Endodermal cell (in vitro differentiated cells): ENCODE measurements around the gene NAA60. TPM values are rescaled to one million over a fixed set of nuclear protein-coding genes. Genes with fewer than 3 reads are reported as not detected.

Source experiments
- DNase-seq: peaks from one replicate; pipeline ENCODE4 v3.0.0-alpha.2; 2017
- H3K27ac ChIP-seq: 2 replicates; pipeline ENCODE4 v1.5.1; 2013; ENCODE audit warnings: mild to moderate bottlenecking, low read depth, low read length, moderate library complexity
- H3K27me3 ChIP-seq: 2 replicates; pipeline ENCODE4 v1.6.1; 2013; ENCODE audit warnings: mild to moderate bottlenecking, low read length, moderate library complexity; ENCODE audit not compliant: insufficient read depth, control insufficient read depth, poor library complexity, severe bottlenecking
- H3K36me3 ChIP-seq: 2 replicates; pipeline ENCODE4 v1.7.0; 2013; ENCODE audit warnings: mild to moderate bottlenecking, low read length, moderate library complexity; ENCODE audit not compliant: control insufficient read depth, insufficient read depth
- H3K4me1 ChIP-seq: one replicate; pipeline ENCODE4 v1.7.0; 2013; ENCODE audit warnings: low read length; ENCODE audit not compliant: control insufficient read depth, insufficient read depth
- H3K4me3 ChIP-seq: 2 replicates; pipeline ENCODE4 v1.5.1; 2013; ENCODE audit warnings: mild to moderate bottlenecking, low read length, moderate library complexity
- H3K9ac ChIP-seq: 2 replicates; pipeline ENCODE4 v1.6.1; 2013; ENCODE audit warnings: mild to moderate bottlenecking, low read length, moderate library complexity; ENCODE audit not compliant: poor library complexity, severe bottlenecking; ENCODE audit errors: extremely low read depth
- H3K9me3 ChIP-seq: 2 replicates; pipeline ENCODE4 v1.6.1; 2013; ENCODE audit warnings: mild to moderate bottlenecking, low read length, moderate library complexity; ENCODE audit not compliant: control insufficient read depth
- H3K27ac Mint-ChIP-seq: 2 replicates; pipeline ENCODE4 v1.8.0; 2020; ENCODE audit warnings: mixed read lengths
- H3K27me3 Mint-ChIP-seq: 2 replicates; pipeline ENCODE4 v1.8.0; 2021; ENCODE audit warnings: mild to moderate bottlenecking, mixed read lengths; ENCODE audit not compliant: insufficient read depth
- H3K36me3 Mint-ChIP-seq: 2 replicates; pipeline ENCODE4 v1.8.0; 2020; ENCODE audit warnings: low read depth, mixed read lengths
- H3K4me1 Mint-ChIP-seq: 2 replicates; pipeline ENCODE4 v1.8.0; 2020; ENCODE audit warnings: mixed read lengths
- H3K4me3 Mint-ChIP-seq: 2 replicates; pipeline ENCODE4 v1.8.0; 2020; ENCODE audit warnings: mild to moderate bottlenecking, moderate library complexity, mixed read lengths
- H3K9me3 Mint-ChIP-seq: 2 replicates; pipeline ENCODE4 v1.8.0; 2020; ENCODE audit warnings: mild to moderate bottlenecking, mixed read lengths
- WGBS, 2 experiments: methylation state at CpG; one replicate each; pipeline versions ENCODE4 v1.1.5 to v1.1.7; 2013; ENCODE audit warnings: missing lambda C conversion rate in 2 of 2, mixed read lengths in 1 of 2; ENCODE audit not compliant: insufficient coverage in 1 of 2, insufficient read length in 1 of 2; 5-methylcytosine and 5-hydroxymethylcytosine counted together
- total RNA-seq, 2 donors: library from RNA; stranded (reverse); fragmentation: NEBNext Ultra II Directional in 1 of 2; extraction: Animal tissue kit (Norgen Biotek cat#: 25700) in 1 of 2; gene quantifications; 2 replicates in 1 of 2; 3 replicates in 1 of 2; pipeline ENCODE4 v1.2.1, GENCODE V29; 2021
- TF ChIP-seq, protein P1 (sequence below): fragments of 200-600 bp; sonication (generic); conservative IDR thresholded peaks from 2 replicates; pipeline ENCODE4 v1.5.0; 2021; ENCODE audit warnings: antibody characterized with exemption, mild to moderate bottlenecking

Gene NAA60
- total RNA-seq, 2 donors from 2014 or later = 54.5 to 61.8 TPM

DNA sequence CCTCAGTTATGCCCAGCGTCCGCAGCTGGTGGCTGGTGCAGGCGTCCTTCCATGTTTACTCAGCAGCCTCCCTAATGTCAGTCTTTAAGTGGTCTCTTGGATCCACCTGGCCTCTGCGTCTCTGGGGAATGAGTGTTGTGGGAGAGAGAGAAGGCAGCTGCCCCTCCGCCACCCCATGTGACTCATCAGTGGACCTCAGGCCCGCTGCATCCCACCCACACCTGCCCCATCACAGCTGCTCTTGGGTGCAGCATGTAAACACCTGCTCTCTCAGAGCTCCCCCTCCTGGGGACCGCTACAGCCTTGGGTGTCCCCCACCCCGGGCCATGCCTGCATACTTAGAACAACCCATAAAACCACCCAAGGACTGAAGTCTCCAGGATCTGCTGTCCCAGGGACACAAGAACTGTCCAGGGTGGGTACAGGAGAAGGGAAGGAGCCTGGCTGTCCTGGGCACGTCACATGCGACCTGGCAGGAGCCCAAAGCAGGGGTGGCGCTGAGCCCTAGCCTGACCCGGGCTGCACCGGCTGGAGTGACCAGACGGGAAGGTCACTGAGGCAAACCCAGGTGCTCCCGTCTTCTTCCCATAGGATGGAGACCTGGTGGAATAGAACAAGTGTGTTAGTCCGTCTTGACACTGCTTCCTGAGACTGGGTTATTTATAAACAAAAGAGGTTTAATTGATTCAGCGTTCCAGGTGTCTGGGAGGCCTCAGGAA is 47.6 kb downstream of the NAA60 start:
- Mint-ChIP-seq H3K9me3 (no peaks in the 10 kb centered on the region), H3K27me3 (no peaks in the 10 kb centered on the region), H3K4me3 (no peak overlapping the region), H3K27ac (no peak overlapping the region), H3K4me1 (no peaks in the 10 kb centered on the region), H3K36me3 (peaks cover 7% of the 10 kb centered on the region)
- Histone ChIP-seq H3K9me3 (no peaks in the 10 kb centered on the region), H3K27me3 (no peaks in the 10 kb centered on the region), H3K4me1 (no peaks in the 10 kb centered on the region), H3K4me3 (no peak overlapping the region), H3K27ac (no peak overlapping the region), H3K36me3 (peaks cover 2% of the 10 kb centered on the region), H3K9ac (no peak overlapping the region)
- TF ChIP-seq, protein P1, sequence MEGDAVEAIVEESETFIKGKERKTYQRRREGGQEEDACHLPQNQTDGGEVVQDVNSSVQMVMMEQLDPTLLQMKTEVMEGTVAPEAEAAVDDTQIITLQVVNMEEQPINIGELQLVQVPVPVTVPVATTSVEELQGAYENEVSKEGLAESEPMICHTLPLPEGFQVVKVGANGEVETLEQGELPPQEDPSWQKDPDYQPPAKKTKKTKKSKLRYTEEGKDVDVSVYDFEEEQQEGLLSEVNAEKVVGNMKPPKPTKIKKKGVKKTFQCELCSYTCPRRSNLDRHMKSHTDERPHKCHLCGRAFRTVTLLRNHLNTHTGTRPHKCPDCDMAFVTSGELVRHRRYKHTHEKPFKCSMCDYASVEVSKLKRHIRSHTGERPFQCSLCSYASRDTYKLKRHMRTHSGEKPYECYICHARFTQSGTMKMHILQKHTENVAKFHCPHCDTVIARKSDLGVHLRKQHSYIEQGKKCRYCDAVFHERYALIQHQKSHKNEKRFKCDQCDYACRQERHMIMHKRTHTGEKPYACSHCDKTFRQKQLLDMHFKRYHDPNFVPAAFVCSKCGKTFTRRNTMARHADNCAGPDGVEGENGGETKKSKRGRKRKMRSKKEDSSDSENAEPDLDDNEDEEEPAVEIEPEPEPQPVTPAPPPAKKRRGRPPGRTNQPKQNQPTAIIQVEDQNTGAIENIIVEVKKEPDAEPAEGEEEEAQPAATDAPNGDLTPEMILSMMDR = peak; percentile 27
- WGBS, 2 experiments = 90 to 95% methylated on average over 6 to 17 of the region's 17 CpGs
- peak; percentile 71 for DNase-seq

DNA sequence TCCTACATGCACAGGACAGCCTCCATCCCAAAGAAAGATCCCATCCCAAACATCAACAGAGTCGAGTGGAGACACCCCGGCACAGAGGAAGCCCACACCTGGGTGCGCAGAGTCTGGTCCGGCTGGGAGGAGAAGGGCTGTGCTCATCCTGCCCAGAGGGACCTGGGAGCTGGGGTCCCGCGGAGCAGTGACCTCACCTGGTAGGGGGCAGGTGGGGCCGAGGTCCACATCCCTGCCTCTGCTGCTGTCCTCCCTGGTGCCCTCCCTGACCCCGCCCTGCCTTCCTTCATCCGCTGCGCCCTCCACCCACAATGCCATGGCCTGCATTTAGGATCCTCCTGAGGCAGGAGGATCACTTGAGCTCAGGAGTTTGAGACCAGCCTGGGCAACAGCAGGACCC is 48.9 kb downstream of the NAA60 start:
- Mint-ChIP-seq H3K27me3 (no peaks in the 10 kb centered on the region), H3K4me3 (no peak overlapping the region), H3K9me3 (no peaks in the 10 kb centered on the region), H3K36me3 (peaks cover 2% of the 10 kb centered on the region), H3K27ac (no peak overlapping the region), H3K4me1 (no peaks in the 10 kb centered on the region)
- H3K36me3 ChIP-seq = no peaks in the 10 kb centered on the region
- no peak overlapping the region for H3K4me3 ChIP-seq
- no peaks in the 10 kb centered on the region for H3K4me1 ChIP-seq
- no peak overlapping the region for H3K9ac ChIP-seq
- 79 to 85% methylated on average over 2 to 10 of the region's 10 CpGs for WGBS, 2 experiments
- no peak overlapping the region for H3K27ac ChIP-seq
- DNase-seq = peak; percentile 40
- no peaks in the 10 kb centered on the region for H3K27me3 ChIP-seq
- no peaks in the 10 kb centered on the region for H3K9me3 ChIP-seq
- TF ChIP-seq, protein P1 = no peak

DNA sequence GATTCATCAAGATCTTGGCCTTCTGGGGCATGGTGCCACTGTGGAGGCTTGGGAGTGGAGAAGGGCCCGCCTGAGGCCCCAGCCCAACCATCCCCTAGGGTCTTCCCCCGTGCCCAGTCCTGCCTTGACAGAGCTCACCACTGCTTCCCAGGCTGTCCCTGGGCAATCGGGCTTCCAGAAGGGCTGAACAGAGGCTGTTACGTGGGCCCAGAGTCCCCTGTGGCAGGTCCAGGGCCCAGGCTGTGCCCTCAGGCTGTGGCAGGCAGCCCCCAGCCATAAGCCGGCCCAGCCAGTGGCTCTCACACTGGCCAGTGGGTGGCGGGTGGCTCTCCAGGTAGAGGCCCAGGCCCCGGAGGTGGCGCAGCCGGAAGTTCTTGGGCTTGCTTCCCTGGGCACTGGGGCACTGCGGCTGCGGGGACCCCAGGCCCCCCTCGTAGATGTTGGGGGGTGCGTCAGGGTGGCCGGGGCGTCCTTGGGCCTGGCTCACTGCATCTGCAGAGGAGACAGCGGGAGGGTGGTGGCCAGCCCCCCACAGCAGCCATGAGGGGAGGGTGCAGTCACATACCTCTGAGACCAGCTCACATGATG is 51.0 kb downstream of the NAA60 start:
- TF ChIP-seq, protein P1 = peak; percentile 24
- no peaks in the 10 kb centered on the region for H3K27me3 ChIP-seq
- H3K36me3 Mint-ChIP-seq = no peaks in the 10 kb centered on the region
- no peaks in the 10 kb centered on the region for H3K9me3 Mint-ChIP-seq
- no peak overlapping the region for H3K27ac ChIP-seq
- H3K27me3 Mint-ChIP-seq = no peaks in the 10 kb centered on the region
- H3K4me3 ChIP-seq = no peak overlapping the region
- H3K36me3 ChIP-seq = no peaks in the 10 kb centered on the region
- WGBS, 2 experiments = 89 to 100% methylated on average over 2 to 16 of the region's 16 CpGs
- no peak overlapping the region for H3K9ac ChIP-seq
- no peak overlapping the region for H3K4me3 Mint-ChIP-seq
- H3K9me3 ChIP-seq = no peaks in the 10 kb centered on the region
- no peak for DNase-seq
- no peak overlapping the region for H3K27ac Mint-ChIP-seq
- no peaks in the 10 kb centered on the region for H3K4me1 ChIP-seq
- H3K4me1 Mint-ChIP-seq = no peaks in the 10 kb centered on the region
